IgD-negative memory B cell (primary cell): ENCODE measurements around the gene PXMP2. TPM values are rescaled to one million over a fixed set of nuclear protein-coding genes. Genes with fewer than 3 reads are reported as not detected.

Experiments used
- polyA plus RNA-seq: library from polyadenylated mRNA; unstranded; fragments of 300-500 nt; fragmentation: Illumina TruSeq; gene quantifications from one replicate; pipeline ENCODE4 v1.2.3, GENCODE V29; 2021

PXMP2 gene
- polyA plus RNA-seq, 1 donor from 2014 or later = 6.2 TPM

Other genes starting within 250 kb of the PXMP2 start
- gene FBRSL1, start 197.4 kb upstream of the PXMP2 start, polyA plus RNA-seq = 6.8 TPM
- not detected for gene LRCOL1, start 77.0 kb upstream of the PXMP2 start, polyA plus RNA-seq
- gene P2RX2, start 68.8 kb upstream of the PXMP2 start, polyA plus RNA-seq = not detected
- gene POLE, start 245 bp upstream of the PXMP2 start, polyA plus RNA-seq = 3.4 TPM
- 21.4 TPM for gene PGAM5, start 23.3 kb downstream of the PXMP2 start, polyA plus RNA-seq
- gene ANKLE2, start 74.2 kb downstream of the PXMP2 start, polyA plus RNA-seq = 26.6 TPM
- 11.5 TPM for gene GOLGA3, start 141.3 kb downstream of the PXMP2 start, polyA plus RNA-seq
- 24.3 TPM for gene CHFR, start 200.0 kb downstream of the PXMP2 start, polyA plus RNA-seq